Bronchial epithelial cell (primary cell): Measurements from ENCODE around the gene CHSY3. TPM values are rescaled to one million over a fixed set of nuclear protein-coding genes. Genes with fewer than 3 reads are reported as not detected.
A peak's percentile ranks its signal among the peaks of the same experiment; 100 is the strongest.

ENCODE experiments used
- DNase-seq: peaks from one replicate; pipeline ENCODE4 v3.0.0-alpha.2; 2010; ENCODE audit warnings: low read depth
- FAIRE-seq: peaks from 2 replicates; lab custom pipeline; 2011; peaks lifted over from hg19 to GRCh38; lab: Jason Lieb, UNC
- H3K27me3 ChIP-seq: 2 replicates; pipeline ENCODE4 v1.5.1; 2011; ENCODE audit warnings: low read length; ENCODE audit not compliant: control insufficient read depth, insufficient read depth
- H3K36me3 ChIP-seq: 2 replicates; pipeline ENCODE4 v1.5.1; 2011; ENCODE audit warnings: low read length; ENCODE audit not compliant: control insufficient read depth, insufficient read depth
- H3K4me3 ChIP-seq: 2 replicates; pipeline ENCODE4 v1.5.1; 2011; ENCODE audit warnings: mild to moderate bottlenecking, low read depth, low read length, control low read depth
- total RNA-seq: library from RNA; depleted of rRNA; stranded (reverse); fragments of >200 nt; gene quantifications from 2 replicates; pipeline ENCODE4 v1.2.1, GENCODE V29; 2014
- TF ChIP-seq, protein P1 (sequence below): IDR thresholded peaks from 2 replicates; pipeline ENCODE4 v1.5.1; 2011; ENCODE audit warnings: mild to moderate bottlenecking, moderate library complexity, low read length, control low read depth, inconsistent platforms; ENCODE audit not compliant: insufficient read depth, severe bottlenecking

Gene CHSY3
- total RNA-seq, 1 donor from 2014 or later, result 0.26 TPM

DNA sequence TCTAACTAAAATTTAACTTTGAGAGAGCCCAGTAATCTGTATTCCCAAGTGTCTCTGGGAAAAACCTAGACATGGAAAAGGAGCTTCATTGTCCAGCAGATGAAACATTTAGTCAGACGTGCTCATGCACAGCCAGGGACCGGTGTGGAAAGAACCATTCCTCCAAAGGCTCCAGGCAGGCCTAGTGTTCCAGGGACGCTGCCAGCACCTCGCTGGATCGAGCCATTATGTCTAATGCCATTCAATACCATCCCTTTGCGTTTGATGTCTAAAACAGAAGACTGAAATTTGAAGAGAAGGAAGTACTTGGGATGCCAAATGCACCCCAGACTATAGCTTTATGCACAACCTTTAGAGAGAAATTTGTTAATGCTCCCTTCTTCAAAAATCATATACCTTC, 1.4 kb upstream of the CHSY3 start:
- Histone ChIP-seq H3K4me3 (no peak overlapping the region), H3K36me3 (no peaks in the 10 kb centered on the region), H3K27me3 (peaks cover 9% of the 10 kb centered on the region)
- DNase-seq, result no peak
- no peak for FAIRE-seq
- TF ChIP-seq, protein P1, sequence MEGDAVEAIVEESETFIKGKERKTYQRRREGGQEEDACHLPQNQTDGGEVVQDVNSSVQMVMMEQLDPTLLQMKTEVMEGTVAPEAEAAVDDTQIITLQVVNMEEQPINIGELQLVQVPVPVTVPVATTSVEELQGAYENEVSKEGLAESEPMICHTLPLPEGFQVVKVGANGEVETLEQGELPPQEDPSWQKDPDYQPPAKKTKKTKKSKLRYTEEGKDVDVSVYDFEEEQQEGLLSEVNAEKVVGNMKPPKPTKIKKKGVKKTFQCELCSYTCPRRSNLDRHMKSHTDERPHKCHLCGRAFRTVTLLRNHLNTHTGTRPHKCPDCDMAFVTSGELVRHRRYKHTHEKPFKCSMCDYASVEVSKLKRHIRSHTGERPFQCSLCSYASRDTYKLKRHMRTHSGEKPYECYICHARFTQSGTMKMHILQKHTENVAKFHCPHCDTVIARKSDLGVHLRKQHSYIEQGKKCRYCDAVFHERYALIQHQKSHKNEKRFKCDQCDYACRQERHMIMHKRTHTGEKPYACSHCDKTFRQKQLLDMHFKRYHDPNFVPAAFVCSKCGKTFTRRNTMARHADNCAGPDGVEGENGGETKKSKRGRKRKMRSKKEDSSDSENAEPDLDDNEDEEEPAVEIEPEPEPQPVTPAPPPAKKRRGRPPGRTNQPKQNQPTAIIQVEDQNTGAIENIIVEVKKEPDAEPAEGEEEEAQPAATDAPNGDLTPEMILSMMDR, result no peak

DNA sequence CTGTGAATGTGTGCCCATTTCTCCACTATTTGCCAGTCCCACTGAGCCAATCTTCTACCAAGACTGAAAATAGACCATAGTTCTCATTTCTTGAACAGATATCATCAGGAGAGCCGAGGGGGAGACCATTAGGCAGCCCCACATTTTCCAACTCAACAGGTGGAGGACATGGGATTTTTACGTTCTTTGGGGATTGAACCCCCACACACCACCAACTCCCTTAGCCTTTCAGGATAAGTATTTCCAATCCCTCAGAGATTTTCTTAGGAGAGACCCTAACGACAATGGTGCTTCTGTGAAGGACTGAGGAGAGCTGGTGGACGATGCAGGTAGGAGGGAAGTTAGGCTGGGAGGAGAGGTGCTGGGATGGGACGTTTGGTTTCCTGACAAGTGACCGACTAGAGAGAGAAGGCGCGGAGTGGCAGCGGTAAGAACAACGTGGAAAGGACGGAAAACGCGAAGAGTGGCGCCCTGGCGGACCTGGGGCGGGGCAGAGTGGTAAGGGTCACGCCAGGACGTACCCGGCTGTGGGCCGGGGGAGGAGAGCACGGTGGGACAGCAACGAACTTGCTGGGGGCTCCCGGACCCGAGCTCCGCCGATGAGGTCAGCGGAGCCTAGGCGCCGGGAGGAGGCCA, 681 bp upstream of the CHSY3 start:
- TF ChIP-seq, protein P1, result no peak
- no peak for FAIRE-seq
- H3K27me3 ChIP-seq, result peaks cover 9% of the 10 kb centered on the region
- DNase-seq, result no peak
- H3K36me3 ChIP-seq, result no peaks in the 10 kb centered on the region
- H3K4me3 ChIP-seq, result peak overlapping the region; percentile 43

DNA sequence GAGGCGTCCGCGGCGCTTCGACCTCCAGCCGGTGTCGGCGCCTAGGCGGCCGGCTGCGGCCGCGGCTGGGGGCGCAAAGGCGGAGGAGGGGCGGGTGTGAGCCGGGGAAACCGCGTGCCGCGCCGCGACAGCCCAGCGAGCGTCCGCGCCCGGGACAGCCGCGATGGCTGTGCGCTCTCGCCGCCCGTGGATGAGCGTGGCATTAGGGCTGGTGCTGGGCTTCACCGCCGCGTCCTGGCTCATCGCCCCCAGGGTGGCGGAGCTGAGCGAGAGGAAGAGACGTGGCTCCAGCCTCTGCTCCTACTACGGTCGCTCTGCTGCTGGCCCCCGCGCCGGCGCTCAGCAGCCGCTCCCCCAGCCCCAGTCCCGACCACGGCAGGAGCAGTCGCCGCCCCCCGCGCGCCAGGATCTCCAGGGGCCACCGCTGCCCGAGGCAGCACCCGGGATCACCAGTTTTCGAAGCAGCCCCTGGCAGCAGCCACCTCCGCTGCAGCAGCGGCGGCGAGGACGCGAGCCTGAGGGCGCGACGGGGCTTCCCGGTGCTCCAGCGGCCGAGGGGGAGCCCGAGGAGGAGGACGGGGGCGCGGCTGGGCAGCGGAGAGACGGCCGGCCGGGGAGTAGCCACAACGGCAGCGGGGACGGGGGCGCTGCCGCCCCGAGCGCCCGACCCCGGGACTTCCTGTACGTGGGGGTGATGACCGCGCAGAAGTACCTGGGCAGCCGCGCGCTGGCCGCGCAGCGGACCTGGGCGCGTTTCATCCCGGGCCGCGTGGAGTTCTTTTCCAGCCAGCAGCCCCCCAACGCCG, 605 bp downstream of the CHSY3 start:
- DNase-seq (no peak), FAIRE-seq (no peak)
- peaks cover 9% of the 10 kb centered on the region for H3K27me3 ChIP-seq

DNA sequence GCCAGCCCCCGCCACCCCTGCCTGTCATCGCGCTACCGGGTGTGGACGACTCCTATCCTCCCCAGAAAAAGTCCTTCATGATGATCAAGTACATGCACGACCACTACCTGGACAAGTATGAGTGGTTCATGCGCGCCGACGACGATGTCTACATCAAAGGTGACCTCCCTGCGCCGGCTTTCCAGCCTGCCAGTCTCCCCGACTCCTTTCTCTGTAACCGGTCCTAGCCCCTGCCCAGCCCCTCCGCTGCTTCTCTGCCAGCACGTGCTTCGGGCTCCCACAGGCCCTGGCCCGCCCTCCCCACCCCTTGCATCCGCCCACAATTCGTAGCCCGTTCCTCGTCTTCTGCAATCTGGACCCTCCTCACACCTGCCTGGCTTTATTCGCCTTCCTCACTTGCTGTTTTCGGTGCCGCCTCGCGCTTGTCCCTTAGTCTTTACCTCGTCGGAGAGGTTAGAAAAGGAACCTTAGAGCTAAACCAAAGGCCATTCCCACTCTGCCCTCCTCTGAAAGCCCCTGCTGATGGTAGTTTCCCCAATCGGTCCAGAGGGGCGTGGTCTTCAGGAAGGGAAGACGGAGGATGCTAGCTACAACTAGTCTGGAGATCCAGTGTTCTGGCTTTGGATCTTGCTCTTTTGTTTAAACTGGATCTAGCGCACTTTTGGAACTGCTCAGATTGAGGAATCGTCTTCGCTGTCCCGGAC, 1.4 kb downstream of the CHSY3 start:
- DNase-seq, result no peak
- no peak for FAIRE-seq
- TF ChIP-seq, protein P1, result no peak
- H3K36me3 ChIP-seq, result no peaks in the 10 kb centered on the region
- peak overlapping the region; percentile 43 for H3K4me3 ChIP-seq
- H3K27me3 ChIP-seq, result peaks cover 9% of the 10 kb centered on the region

More for the DNA sequence above, 605 bp downstream of the CHSY3 start:
- TF ChIP-seq, protein P1, result peak; percentile 0
- peak overlapping the region; percentile 43 for H3K4me3 ChIP-seq
- no peaks in the 10 kb centered on the region for H3K36me3 ChIP-seq

DNA sequence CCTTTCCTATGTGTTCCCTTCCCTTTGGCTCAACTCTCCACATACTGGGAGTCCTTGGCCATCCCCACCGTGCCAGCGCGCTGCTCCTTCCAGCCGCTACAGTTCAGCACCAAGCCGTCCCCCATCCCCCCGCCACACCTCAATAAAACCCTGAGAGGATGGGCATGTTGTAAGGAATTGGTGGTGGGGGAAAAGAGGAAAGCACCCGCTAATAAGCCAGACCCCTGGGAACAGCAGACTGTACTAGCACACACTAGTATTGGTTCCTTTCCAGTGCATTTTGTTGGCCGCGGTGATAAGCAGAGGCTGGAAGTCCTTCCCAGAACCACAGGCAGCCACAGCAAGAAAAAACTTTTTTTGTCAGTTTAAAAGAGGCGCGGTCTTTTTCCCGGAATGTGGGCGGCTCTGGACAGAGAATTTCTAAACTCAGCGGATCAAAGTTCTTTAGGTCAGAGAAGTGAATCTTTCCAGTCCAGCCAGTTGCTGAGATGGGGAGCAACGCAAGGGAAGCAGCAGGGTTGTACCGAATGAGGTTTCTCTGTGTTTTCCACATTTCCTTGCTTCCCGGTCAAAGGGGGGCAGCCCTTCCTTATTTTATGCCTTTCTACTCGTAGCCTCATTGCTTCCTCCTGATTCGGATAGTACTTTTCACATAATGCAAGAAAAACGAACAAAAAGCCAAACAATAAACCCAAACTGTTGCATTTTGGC, 2.1 kb downstream of the CHSY3 start:
- no peak for FAIRE-seq
- H3K4me3 ChIP-seq, result no peak overlapping the region
- DNase-seq, result no peak
- peaks cover 9% of the 10 kb centered on the region for H3K27me3 ChIP-seq
- H3K36me3 ChIP-seq, result no peaks in the 10 kb centered on the region
- TF ChIP-seq, protein P1, result no peak
